ENCODE results near the gene DDN.

Gene DDN

GRCh38 chr12:49041881-49042484 is 42.8 kb upstream of the DDN start:
- no peak for DNase-seq (ENCODE audit: low read depth)
- H3K4me3 ChIP-seq (ENCODE audit: low read depth, low read length): no peak overlapping the region
- no peak for TF ChIP-seq CTCF (IDR thresholded peaks at IDR 0.05; ENCODE audit: insufficient read depth, low read depth, low read length, missing control alignments)

DNA sequence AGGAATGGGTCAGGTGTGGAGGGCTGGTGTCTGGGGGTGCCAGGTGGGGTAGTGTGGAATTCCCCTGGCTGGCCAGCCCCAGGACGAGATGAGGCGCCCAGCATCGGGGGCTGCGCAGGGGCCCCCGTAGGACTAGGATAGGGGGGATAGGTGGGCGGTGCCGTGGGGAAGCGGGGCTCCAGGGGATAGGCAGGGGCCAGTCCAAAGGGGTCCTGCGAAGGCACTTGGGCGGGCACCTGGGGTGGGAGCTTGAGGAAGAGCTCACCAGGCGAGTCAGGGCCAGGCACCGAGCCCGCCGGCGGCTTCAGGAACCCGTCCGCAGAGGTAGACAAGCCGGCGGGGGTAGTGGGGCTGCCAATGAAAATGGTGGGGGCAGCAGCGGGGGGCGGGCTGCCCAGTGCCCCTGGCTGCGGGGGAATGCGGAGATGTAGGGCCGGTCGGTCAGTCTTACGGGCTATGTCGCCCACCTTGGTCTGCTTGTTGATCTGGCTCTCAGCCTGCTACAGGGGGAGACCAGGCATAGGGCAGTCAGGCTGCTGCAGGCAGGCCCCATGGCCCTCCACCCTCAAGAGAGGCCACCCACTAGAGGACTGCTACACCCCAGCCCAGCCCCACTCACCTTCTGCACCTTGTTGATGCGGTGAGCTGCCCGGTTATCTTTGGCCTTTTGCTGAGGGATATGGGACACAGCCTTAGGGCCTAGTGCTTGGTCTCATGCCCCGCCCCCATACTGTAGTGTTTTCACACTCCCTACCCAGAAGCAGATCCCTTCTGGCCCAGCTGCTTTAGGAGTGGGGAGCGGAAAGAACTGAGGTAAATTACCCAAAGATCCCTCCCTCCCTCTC is 42.1 kb upstream of the DDN start:
- DNase-seq (ENCODE audit: low read depth): no peak
- H3K4me3 ChIP-seq (ENCODE audit: low read depth, low read length): no peak overlapping the region
- TF ChIP-seq CTCF (IDR thresholded peaks at IDR 0.05; ENCODE audit: insufficient read depth, low read depth, low read length, missing control alignments): no peak

GRCh38 chr12:49040364-49040855 is 41.2 kb upstream of the DDN start:
- no peak overlapping the region for H3K4me3 ChIP-seq (ENCODE audit: low read depth, low read length)
- TF ChIP-seq CTCF (IDR thresholded peaks at IDR 0.05; ENCODE audit: insufficient read depth, low read depth, low read length, missing control alignments): no peak
- no peak for DNase-seq (ENCODE audit: low read depth)

- TF ChIP-seq CTCF (IDR thresholded peaks at IDR 0.05; ENCODE audit: insufficient read depth, low read depth, low read length, missing control alignments): no peak
- no peak overlapping the region for H3K4me3 ChIP-seq (ENCODE audit: low read depth, low read length)
- DNase-seq (ENCODE audit: low read depth): no peak
Measured at GRCh38 chr12:49039421-49040363, 40.5 kb upstream of the DDN start.

DNA sequence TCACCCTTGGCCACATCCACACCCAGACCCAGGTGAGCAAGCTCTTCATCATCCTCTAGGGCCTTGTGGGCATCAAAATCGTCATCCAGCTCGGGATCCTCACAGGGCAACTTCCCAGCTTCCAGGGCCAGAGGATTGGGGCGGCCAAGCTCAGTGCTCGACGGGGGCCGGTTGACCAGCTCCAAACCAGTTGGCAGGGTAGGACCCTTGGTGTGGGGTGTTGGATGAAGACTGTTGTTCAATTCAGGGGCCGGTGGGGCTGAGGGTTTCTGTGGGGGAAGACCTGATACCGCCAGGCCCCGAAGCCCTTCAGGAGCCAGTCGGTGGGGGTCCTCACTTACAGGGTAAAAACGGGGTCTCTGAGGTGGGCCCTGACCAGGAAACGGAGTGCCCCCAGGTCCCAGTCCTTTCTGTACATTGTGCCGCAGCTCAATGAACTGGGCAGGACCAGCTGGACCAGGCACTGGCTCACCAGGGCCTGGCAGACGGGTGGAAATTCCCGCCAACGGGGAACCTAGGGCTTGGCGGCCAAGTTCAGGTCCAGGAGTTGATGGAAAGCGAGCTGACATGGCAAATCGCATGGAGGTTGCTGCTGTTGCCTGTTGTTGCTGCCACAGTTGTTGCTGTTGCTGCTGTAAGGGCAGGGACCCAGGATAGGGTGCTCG is 39.2 kb upstream of the DDN start:
- H3K4me3 ChIP-seq (ENCODE audit: low read depth, low read length): no peak overlapping the region
- DNase-seq (ENCODE audit: low read depth): no peak
- no peak for TF ChIP-seq CTCF (IDR thresholded peaks at IDR 0.05; ENCODE audit: insufficient read depth, low read depth, low read length, missing control alignments)

GRCh38 chr12:49037947-49038237 is 38.7 kb upstream of the DDN start:
- no peak for TF ChIP-seq CTCF (IDR thresholded peaks at IDR 0.05; ENCODE audit: insufficient read depth, low read depth, low read length, missing control alignments)
- DNase-seq (ENCODE audit: low read depth): no peak
- H3K4me3 ChIP-seq (ENCODE audit: low read depth, low read length): no peak overlapping the region
